Mucosa of stomach (tissue), 1 donor: ENCODE data around the gene PLXDC2.

Source experiments
- H3K27me3 ChIP-seq: one replicate; pipeline ENCODE4 v1.7.0; 2013; ENCODE audit warnings: mild to moderate bottlenecking, low read length; ENCODE audit not compliant: control insufficient read depth, insufficient read depth
- H3K36me3 ChIP-seq: one replicate; pipeline ENCODE4 v1.7.0; 2013; ENCODE audit warnings: low read length; ENCODE audit not compliant: control insufficient read depth, insufficient read depth
- H3K4me1 ChIP-seq: one replicate; pipeline ENCODE4 v1.7.0; 2013; ENCODE audit warnings: mild to moderate bottlenecking, low read length; ENCODE audit not compliant: control insufficient read depth, insufficient read depth
- H3K4me3 ChIP-seq: one replicate; pipeline ENCODE4 v1.7.0; 2013; ENCODE audit warnings: low read length
- H3K9ac ChIP-seq: one replicate; pipeline ENCODE4 v1.7.0; 2013; ENCODE audit warnings: mild to moderate bottlenecking, low read length, moderate library complexity
- H3K9me3 ChIP-seq: one replicate; pipeline ENCODE4 v1.7.0; 2013; ENCODE audit warnings: mild to moderate bottlenecking, low read length, moderate library complexity; ENCODE audit not compliant: control insufficient read depth
- donor health status: Pancreatic carcinoma.

Gene PLXDC2

GRCh38 chr10:20059084-20059835 is 243.0 kb downstream of the PLXDC2 start:
- Histone ChIP-seq H3K4me3 (no peak overlapping the region), H3K4me1 (no peaks in the 10 kb centered on the region), H3K27me3 (no peaks in the 10 kb centered on the region), H3K9me3 (no peaks in the 10 kb centered on the region), H3K36me3 (no peaks in the 10 kb centered on the region), H3K9ac (no peak overlapping the region)

DNA sequence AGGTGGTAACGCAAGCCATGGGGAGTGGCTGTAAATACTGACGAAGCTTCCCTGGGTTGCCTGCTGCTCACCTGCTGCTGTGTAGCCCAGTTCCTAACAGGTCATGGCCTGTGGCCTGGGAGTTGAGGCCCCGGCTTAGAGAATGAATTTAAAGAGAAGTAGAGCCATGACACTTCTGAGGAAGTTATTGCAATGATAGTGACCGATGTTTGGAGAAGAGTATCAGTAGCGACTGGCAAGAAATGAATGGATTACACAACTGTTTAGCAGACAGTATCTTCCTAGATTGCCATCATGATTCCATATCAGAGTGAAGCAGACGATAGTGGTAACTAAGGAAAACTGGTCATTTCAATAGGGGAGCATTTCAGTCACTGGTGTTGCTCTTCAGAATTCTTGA is 249.6 kb downstream of the PLXDC2 start:
- H3K9me3 ChIP-seq: no peaks in the 10 kb centered on the region

DNA sequence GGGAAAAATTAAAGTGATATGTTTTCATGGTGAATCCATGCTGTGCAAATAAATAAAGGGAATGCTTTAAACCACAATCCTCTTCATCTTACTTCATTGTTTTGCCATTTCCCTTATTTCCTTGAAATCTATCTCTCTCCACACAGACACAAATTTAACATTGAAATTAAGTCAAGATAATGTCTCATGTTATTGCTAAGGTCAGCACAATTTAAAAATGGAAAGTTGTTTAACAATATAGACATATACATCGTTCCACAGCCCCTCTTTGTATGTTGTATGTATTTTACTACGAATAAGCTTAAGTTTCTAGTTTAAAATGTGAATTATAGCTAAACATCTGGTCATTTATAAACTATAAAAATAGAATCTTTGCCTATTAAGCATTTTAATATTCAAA is 256.9 kb downstream of the PLXDC2 start:
- Histone ChIP-seq H3K9me3 (no peaks in the 10 kb centered on the region), H3K27me3 (no peaks in the 10 kb centered on the region), H3K4me3 (no peak overlapping the region), H3K36me3 (no peaks in the 10 kb centered on the region), H3K4me1 (no peaks in the 10 kb centered on the region), H3K9ac (no peak overlapping the region)

More for the DNA sequence above, 249.6 kb downstream of the PLXDC2 start:
- Histone ChIP-seq H3K36me3 (no peaks in the 10 kb centered on the region), H3K27me3 (no peaks in the 10 kb centered on the region), H3K4me3 (no peak overlapping the region), H3K4me1 (no peaks in the 10 kb centered on the region), H3K9ac (no peak overlapping the region)

GRCh38 chr10:20075713-20076112 is 259.5 kb downstream of the PLXDC2 start:
- no peaks in the 10 kb centered on the region for H3K9me3 ChIP-seq

GRCh38 chr10:20084451-20084850 is 268.2 kb downstream of the PLXDC2 start:
- H3K4me1 ChIP-seq: peaks cover 4% of the 10 kb centered on the region
- H3K27me3 ChIP-seq: no peaks in the 10 kb centered on the region
- H3K36me3 ChIP-seq: no peaks in the 10 kb centered on the region
- H3K9me3 ChIP-seq: no peaks in the 10 kb centered on the region
- no peak overlapping the region for H3K4me3 ChIP-seq
- H3K9ac ChIP-seq: no peak overlapping the region

More at GRCh38 chr10:20075713-20076112, 259.5 kb downstream of the PLXDC2 start:
- no peak overlapping the region for H3K9ac ChIP-seq
- H3K4me1 ChIP-seq: no peaks in the 10 kb centered on the region
- no peak overlapping the region for H3K4me3 ChIP-seq
- H3K36me3 ChIP-seq: no peaks in the 10 kb centered on the region
- H3K27me3 ChIP-seq: no peaks in the 10 kb centered on the region

DNA sequence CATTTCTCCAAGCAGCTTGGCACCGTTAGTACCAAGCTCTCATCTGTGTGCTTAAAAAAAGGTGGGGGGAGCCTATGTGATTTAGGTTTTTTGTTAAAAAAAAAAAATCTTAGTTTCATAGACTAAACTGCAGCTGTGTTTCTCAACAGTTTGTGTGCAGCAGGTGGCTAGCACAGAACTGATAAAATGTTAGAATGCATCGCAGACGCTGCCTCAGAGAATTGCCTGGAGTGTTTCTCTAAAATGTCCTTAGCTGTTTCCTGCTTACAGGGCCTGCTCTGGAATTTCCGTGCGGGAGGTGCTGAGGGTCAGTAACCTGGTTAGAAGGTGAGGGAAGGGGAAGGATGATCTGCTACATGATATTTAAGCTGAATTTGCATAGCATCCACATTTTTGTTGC is 268.9 kb downstream of the PLXDC2 start:
- no peaks in the 10 kb centered on the region for H3K27me3 ChIP-seq
- no peak overlapping the region for H3K9ac ChIP-seq
- H3K4me1 ChIP-seq: peaks cover 4% of the 10 kb centered on the region
- H3K36me3 ChIP-seq: no peaks in the 10 kb centered on the region
- H3K9me3 ChIP-seq: no peaks in the 10 kb centered on the region
- H3K4me3 ChIP-seq: no peak overlapping the region

- H3K36me3 ChIP-seq: no peaks in the 10 kb centered on the region
- no peaks in the 10 kb centered on the region for H3K9me3 ChIP-seq
- H3K4me1 ChIP-seq: peaks cover 4% of the 10 kb centered on the region
- no peaks in the 10 kb centered on the region for H3K27me3 ChIP-seq
- H3K4me3 ChIP-seq: no peak overlapping the region
- H3K9ac ChIP-seq: no peak overlapping the region
These were observed 271.1 kb downstream of the PLXDC2 start for GRCh38 chr10:20087353-20087752.

DNA sequence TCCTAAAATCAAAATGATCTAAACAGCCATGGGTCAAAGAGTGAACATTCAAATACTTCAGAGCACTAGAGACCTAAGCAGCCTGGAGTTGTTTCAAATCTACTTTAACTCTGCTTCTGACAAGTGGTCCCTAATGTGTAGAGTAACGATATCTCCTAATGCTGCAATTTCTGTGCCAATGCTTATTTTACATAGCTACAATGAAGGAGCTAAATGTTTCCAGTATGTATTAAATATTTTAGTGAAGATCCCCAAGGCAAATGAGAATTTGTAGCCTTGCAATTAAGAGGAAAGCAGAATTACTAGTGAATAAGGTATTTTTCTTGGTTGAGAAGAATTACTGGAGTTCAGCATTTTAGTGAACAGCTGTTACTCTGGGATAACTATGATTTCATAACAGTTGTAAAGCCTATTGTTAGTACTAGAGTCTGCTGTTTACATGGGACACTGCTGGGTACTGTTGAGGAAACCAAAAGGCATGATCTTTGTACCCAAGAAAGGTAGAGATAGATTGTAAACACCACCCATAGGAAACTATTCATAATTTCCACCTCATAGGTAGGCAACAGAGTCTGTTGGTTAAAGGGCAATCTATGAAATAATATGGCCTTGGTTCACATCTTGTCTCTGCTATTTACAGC is 271.9 kb downstream of the PLXDC2 start:
- no peaks in the 10 kb centered on the region for H3K27me3 ChIP-seq
- H3K4me3 ChIP-seq: no peak overlapping the region
- H3K9me3 ChIP-seq: no peaks in the 10 kb centered on the region
- peaks cover 4% of the 10 kb centered on the region for H3K4me1 ChIP-seq
- H3K9ac ChIP-seq: no peak overlapping the region
- H3K36me3 ChIP-seq: no peaks in the 10 kb centered on the region

DNA sequence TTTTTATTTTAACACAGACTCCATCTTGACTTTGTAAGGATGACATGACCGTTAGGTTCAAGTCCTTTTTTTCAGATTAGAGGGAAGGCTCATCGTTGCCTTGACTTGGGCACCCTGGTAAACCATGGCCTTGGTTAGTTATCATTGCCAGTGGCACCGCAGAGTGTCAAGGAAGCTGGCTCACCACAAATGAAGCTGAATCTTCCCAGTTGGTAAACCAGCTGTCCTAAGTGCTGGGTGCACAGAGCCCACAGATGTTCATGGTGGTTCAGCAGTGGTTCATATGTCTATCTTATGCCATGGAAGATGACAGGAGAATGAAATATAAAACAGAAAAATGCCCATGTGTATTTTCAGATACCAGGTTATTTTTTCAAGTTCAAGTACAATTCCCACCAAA is 273.6 kb downstream of the PLXDC2 start:
- H3K27me3 ChIP-seq: no peaks in the 10 kb centered on the region
- no peak overlapping the region for H3K9ac ChIP-seq
- H3K36me3 ChIP-seq: no peaks in the 10 kb centered on the region
- H3K4me1 ChIP-seq: peaks cover 4% of the 10 kb centered on the region
- H3K4me3 ChIP-seq: no peak overlapping the region
- H3K9me3 ChIP-seq: no peaks in the 10 kb centered on the region

DNA sequence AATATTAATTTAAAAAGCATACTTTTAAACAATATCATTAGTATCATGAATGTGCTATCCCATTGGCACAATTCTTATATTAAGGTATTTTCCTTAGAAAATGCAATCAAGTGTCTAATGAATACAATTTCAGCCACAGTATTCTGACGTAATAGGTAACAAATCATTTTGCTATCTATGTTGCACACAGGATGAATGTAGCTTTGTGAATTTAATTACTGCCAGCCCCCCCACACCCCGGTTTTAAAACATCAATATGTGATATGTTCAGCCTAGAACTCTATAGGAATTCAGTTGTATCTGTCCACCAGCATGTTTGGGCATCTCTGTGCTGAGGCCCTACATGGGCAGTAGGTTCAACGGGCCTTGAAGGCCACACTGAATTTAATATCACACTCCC is 274.6 kb downstream of the PLXDC2 start:
- Histone ChIP-seq H3K27me3 (no peaks in the 10 kb centered on the region), H3K9me3 (no peaks in the 10 kb centered on the region), H3K9ac (no peak overlapping the region), H3K36me3 (no peaks in the 10 kb centered on the region), H3K4me1 (peaks cover 4% of the 10 kb centered on the region), H3K4me3 (no peak overlapping the region)

DNA sequence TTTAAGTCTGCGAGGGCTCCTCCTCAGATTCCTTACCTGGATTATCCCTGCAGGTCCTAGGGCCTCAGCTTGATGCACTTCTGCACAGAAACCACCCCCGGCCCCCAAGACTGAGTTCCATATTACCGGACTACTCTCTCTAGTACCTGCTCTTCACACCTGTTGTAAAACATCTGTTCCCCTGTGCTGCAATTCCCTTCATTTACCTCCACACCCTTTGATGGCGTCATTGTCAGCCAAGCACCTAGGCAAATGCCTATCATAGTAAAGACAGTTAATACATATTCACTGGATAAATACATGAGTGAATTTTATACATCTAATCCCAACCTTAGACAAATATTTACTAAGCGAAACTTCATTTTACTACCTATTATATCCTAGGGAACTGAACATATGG is 275.5 kb downstream of the PLXDC2 start:
- H3K9ac ChIP-seq: no peak overlapping the region
- no peaks in the 10 kb centered on the region for H3K9me3 ChIP-seq
- H3K36me3 ChIP-seq: no peaks in the 10 kb centered on the region
- peaks cover 4% of the 10 kb centered on the region for H3K4me1 ChIP-seq
- H3K4me3 ChIP-seq: no peak overlapping the region
- H3K27me3 ChIP-seq: no peaks in the 10 kb centered on the region

DNA sequence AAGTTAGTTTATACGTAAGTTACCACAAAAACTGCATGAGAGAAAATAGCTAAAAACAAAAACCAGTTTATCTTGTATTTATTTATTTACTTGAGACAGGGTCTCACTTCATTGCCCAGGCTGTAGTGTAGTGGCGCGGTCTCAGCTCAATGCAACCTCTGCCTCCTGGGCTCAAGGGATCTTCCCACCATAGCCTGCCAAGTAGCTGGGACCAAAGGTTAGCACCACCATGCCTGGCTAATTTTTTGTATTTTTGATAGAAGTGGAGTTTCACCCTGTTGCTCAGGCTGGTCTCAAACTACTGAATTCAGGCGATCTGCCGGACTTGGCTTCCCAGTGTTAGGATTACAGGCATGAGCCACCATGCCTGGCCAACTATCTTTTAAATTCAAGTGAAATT is 277.4 kb downstream of the PLXDC2 start:
- Histone ChIP-seq H3K4me1 (no peaks in the 10 kb centered on the region), H3K36me3 (no peaks in the 10 kb centered on the region), H3K4me3 (no peak overlapping the region), H3K9ac (no peak overlapping the region), H3K9me3 (no peaks in the 10 kb centered on the region), H3K27me3 (no peaks in the 10 kb centered on the region)
